Measurements from ENCODE around the gene SPTLC1.
"Not testable (repeated sequence)": the region's sequence is repeated elsewhere in the genome, so short reads cannot be mapped to it uniquely, and the experiment has no call there.

Gene SPTLC1

GRCh38 chr9:92115071-92115858 is at the start of gene SPTLC1:
TSS of gene SPTLC1 (minus strand) at chr9:92115413. CDS start at chr9:92115370, 43 bp downstream.
- peak; percentile 93 for DNase-seq

DNA sequence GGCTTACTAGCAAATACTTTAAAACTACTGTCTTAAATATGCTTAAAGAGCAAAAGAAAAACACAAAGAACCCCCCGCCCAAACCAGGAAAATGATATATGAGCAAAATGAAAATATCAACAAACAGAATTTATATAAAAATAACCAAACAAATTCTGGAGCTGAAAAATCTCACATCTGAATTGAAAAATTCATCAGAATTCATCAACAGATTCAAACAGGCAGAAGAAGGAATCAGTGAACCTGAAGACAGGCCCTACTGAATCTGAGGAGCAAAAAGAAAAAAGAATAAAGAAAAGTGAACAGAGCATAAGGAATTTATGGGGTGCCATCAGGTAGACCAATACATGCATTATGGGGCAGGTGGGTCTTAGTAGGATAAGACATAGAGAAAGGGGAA is 49.8 kb upstream of the SPTLC1 start:
- DNase-seq: no peak

GRCh38 chr9:92164490-92164889 is 49.3 kb upstream of the SPTLC1 start:
- no peak for DNase-seq

- no peak for DNase-seq
Observed at GRCh38 chr9:92163276-92163675, 48.1 kb upstream of the SPTLC1 start.

DNA sequence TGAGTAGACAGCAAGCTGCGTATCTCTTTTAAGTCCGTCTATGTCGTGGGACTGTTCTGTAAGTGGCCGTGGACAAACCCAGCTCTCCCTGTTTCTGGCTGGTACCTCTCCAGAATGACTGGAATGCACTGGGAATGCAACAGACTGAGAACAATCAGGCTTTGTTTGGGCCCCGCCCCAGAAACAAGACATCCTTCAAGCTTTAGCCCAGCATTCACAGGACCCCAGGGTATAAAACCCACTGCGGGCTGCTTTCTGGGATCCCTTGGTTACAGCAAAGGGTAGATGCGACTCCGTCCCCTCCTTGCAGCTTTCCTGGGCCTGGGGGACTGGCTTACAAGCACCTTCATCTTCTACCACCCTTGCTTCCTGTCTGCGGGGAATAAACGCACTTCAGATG is 45.6 kb upstream of the SPTLC1 start:
- no peak for DNase-seq

DNA sequence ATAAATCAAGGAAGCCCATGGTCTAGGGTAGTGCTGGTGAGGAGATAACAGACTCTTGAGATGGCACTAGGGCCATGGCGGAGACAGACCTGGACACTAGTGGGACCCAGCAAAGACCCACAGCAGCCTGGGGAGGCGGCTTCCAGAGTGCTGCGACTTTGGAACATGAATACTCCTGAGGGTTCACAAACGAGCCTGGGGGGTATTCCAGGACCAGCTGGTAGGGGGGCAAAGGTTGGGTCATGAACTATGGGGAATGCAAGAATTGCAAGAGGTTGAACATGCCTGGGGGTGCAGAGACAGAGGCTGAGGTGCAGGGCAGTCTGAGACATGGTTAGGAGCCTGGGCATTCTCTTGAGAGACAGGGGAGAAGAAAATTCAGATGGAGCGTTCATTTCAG is 43.8 kb upstream of the SPTLC1 start:
- DNase-seq: no peak

GRCh38 chr9:92158097-92158601 is 42.9 kb upstream of the SPTLC1 start:
- DNase-seq: no peak

GRCh38 chr9:92155736-92156135 is 40.5 kb upstream of the SPTLC1 start:
- DNase-seq: peak; percentile 60

GRCh38 chr9:92155221-92155620 is 40.0 kb upstream of the SPTLC1 start:
- no peak for DNase-seq

DNA sequence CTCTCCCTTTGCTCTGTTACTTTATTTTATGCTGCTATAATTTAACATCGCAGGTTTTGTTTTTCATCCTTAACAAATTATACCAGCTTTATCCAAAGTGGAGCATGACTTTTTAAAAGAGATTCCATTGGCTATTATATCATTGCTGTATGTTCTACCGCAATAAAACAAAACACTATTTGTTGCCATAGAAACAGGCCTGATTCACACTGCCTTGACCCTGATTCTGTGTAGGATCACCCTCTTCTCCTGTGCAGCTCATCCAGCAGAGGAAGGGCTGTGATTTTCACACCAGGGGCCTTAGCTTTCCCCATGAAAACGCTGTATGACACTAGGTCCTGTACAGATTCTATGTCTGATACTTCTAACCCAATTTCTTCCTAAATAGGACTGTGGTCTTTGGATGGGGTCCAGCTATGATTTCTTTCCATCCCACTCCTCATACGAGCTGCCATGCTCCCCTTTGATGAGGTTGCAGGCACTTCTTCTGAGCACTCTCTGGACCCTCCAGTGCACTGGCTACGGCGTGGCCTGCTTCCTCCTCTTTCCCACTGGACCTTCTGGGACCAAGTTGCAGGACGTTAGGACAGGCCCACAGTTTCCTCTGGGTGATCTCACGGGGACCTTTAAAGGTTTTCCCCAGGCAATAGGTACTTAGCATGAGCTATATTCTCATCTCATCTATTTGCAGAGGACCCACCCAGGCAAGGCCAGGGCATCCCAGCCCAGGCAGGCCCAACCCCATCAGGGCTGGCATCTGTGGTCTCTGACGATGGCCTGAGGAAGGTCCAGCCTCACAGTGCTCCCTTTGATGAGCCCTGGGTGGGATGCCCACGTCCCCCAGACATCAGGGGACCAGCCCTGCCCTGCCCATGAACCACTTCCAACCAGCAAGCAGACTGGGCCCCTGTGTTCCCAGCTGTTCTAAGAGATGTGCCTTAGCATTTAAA is 38.5 kb upstream of the SPTLC1 start:
- not testable (repeated sequence) for DNase-seq

DNA sequence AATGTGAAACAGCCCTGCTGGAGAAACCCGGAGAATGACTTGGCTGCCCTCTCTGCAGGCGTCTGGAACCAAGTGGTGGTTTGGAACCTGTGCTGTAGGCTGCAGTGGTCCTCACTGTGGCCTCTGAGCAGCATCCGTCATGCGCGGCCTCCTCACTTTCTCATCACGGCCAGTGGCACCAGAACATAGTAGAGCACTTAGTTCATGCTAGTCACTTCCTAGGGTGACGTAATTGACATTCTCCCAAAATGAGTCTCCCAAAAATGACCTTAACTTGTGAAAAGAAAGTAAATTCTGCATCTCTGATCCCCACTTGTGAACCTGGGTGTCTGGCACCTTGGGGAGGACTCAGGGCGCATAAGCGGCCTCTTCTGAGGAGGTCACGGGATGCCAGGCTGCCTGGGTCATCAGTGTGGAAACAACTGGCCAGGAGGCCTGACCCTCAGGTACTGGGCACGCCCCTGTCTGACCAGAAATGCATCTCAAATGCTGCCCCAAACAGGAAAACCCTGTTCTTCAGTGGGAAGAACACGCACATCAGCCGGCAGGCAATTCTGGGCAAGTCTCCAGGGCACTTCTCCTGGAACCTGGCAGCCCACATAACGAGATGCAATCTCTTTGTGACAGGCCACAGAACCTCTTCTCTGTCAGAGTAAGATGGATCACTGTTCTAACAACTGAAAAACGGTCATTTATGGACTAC is 36.6 kb upstream of the SPTLC1 start:
- DNase-seq: no peak

DNA sequence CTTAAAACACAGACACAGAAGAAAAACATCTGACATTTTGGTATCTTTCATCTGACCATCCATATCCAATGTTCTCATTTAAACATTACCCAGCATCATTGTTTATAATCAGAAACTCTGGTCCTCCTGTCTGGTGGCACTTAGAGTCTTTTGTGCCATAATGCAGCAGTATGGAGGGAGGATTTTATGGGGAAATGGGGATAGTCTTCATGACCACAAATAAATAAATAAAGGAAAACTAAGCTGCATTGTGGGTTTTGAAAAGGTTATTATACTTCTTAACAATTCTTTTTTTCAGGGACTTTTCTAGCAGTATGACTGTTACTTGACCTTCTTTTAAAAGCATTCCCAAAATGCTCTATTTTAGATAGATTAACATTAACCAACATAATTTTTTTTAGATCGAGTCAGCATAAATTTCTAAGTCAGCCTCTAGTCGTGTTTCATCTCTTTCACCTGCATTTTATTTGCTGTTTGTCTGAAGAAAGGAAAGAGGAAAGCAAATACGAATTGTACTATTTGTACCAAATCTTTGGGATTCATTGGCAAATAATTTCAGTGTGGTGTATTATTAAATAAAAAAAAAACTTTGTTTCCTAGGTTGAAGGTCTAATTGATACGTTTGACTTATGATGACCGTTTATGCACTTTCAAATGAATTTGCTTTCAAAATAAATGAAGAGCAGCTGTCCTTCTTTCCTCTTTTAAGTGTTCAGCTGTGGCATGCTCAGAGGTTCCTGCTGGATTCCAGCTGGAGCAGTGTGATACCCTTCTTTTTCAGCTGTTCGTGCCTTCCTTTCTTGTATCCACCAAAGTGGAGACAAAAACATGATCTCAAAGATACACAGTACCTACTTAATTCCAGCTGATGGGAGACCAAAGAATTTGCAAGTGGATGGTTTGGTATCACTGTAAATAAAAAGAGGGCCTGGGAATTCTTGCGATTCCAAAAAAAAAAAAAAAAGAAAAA is 35.6 kb upstream of the SPTLC1 start:
- not testable (repeated sequence) for DNase-seq

DNA sequence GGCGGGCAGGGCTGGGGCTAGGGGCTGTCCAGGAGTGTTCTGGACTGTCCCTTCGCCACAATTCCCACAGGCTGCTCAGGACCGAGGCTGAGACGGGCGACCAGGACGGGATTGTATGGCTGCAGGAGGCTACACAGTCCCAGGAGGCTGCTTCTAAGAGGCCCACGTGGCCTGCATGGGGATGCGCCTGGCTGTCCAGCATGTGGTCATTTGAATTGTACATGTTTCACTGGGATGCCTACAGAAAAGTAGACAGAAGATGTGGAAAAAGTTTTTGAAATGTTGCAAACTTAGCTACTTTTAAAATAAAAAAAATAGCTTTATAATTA is 32.6 kb upstream of the SPTLC1 start:
- no peak for DNase-seq

DNA sequence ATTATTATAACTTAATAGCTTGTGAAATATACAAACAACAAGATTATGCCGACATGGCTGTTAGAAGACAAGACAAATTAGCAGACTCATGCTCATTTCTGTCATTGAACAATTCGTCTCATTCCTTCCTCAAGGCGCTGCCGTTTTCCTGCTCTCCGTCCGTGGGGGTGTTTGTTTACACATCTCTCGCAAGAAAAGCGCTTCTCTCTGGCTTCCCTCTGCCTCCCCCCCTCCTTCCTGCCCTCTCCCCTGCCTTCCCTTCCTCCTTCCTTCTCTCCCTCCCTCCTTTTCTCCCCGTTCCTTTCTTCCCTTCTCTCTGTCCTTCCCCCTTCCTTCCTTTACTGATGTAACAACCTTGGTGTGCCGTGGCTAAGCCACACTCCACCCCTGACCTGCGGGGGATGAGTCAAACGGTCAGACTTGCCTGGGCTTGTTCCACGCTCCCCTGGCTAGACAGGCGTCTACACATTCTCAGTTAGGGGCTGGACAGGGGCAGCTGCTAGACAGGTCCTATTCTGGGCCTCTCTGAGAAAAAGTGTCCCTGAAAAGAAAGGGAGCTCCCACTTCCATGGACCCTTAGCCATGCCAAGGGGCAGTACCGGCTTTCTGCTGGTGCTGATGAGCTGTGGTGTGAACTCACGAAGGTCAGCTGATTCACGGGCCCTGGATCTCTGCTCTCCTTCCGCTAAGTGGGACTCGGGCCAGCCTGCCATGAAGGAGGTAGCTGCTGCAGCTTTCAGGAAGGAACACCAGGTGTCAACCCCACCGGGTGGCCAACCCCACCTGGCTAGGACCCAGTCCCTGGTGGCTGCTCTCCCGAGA is 32.0 kb upstream of the SPTLC1 start:
- no peak for DNase-seq

DNA sequence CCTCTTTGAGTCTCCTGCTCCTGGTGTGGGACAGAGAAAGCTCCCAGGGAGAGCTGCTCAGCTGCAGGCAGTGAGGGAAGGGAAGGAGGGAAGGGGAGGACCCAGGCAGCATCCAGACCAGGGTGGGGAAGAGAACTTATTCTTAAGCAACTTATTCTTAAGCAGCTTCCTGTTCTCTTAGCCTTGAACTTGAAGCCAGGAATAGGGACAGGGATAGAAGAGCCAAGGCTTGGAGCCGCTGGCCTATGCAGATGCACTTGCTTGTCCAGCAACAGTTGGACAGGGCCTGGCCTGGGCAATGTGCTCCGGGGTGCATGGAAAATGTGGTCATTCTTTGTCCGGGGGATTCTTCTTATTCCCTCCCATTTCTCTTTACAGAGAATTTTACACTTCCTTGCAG is 31.4 kb upstream of the SPTLC1 start:
- DNase-seq: no peak

GRCh38 chr9:92145784-92146183 is 30.6 kb upstream of the SPTLC1 start:
- DNase-seq: not testable (repeated sequence)

GRCh38 chr9:92142329-92142728 is 27.1 kb upstream of the SPTLC1 start:
- DNase-seq: no peak

GRCh38 chr9:92141144-92142129 is 26.2 kb upstream of the SPTLC1 start:
- no peak for DNase-seq

DNA sequence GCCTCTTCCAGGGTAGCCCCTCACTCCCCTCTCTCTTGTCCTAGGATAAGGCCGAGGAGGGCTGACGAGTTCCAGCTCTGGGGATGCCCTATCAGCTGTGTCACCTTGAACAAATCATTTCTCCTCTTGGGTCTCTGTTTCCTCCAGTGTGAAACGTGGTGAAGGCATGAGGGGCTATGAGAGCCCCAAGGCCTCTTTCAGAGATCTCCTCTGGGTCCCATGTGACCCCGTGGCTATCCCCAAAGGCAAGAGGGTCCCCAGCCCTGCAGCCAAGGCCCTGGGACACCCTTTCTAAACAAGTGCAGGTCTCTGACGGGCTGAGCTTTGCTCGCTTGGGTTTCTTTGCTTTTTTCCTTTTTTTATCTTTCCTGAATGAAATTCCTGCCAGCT is 25.5 kb upstream of the SPTLC1 start:
- no peak for DNase-seq

Data from NCI-H82 (cell line).